HG02610 (cell line): ENCODE results near the gene CCDC159.
"Not testable (repeated sequence)": the region's sequence is repeated elsewhere in the genome, so short reads cannot be mapped to it uniquely, and the experiment has no call there.

Experiments
- ATAC-seq: cut with Tn5 transposase; IDR thresholded peaks from one replicate; pipeline ENCODE4 v1.9.1; 2021; ENCODE audit warnings: mild to moderate bottlenecking, moderate library complexity; ENCODE audit not compliant: unreplicated experiment

CCDC159 gene

DNA sequence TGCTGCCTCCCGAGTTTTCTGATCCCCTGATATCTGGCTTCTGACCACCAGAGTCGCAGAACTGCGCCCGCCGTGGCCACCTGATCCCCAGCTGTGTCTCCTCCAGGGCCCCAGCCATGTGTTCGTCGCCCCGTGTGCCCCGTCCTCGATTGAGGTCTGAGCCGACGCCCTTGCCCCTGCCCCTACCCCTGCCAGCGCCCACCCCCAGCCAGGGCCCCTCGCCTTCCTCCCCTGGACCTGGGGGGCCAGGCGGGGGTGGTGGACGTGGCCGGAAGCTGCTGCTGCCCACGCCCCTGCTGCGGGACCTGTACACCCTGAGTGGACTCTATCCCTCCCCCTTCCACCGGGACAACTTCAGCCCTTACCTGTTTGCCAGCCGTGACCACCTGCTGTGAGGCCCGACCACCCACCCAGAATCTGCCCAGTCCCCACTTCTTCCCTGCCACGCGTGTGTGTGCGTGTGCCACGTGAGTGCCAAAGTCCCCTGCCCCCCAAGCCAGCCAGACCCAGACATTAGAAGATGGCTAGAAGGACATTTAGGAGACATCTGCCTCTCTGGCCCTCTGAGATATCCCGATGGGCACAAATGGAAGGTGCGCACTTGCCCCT is 18.1 kb downstream of the CCDC159 start:
- no peak for ATAC-seq

- ATAC-seq = no peak
These were observed 18.6 kb downstream of the CCDC159 start for GRCh38 chr19:11364935-11365334.

DNA sequence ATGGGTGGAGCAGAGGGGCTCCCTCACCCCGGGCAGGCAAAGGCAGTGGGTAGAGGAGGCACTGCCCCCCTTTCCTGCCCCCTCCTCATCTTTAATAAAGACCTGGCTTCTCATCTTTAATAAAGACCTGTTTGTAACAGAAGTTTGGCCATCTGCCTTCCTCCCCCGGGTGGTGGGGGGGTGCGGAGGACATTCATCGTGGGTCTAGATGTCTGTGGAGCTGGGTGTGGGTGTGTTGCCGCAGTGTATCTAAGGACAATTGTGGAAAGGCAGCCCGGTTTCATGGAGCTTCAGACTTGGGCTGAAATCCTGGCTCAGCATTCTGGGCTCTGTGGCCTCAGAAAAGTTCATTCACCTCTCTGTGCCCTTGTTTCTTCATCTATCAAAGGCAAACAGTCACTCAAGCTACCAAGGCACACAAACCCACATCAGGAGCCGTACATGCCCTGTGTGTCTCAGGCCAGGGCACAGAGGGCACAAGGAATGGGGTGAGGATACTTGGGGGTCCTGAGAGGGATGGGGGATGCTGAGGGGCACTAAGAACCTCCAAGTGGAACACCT is 19.3 kb downstream of the CCDC159 start:
- ATAC-seq = no peak

DNA sequence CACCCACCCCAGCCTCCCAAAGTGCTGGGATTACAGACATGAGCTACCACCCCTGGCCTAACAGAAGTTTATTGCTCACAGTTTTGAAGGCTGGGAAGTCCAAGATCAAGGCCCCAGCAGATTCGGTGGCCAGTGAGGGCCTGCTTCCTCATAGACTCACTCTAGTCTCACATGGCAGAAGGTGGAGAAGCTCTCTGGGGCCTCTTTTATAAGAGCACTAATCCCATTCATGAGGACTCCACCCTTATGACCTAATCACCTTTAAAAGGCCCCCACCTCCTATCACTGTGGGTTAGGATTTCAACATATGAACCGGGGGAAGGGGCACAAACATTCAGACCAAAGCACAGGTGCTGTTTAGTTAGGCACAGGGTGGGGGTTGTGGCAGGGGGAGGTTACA is 21.2 kb downstream of the CCDC159 start:
- no peak for ATAC-seq

- no peak for ATAC-seq
These were observed 24.4 kb downstream of the CCDC159 start for GRCh38 chr19:11370744-11371143.

DNA sequence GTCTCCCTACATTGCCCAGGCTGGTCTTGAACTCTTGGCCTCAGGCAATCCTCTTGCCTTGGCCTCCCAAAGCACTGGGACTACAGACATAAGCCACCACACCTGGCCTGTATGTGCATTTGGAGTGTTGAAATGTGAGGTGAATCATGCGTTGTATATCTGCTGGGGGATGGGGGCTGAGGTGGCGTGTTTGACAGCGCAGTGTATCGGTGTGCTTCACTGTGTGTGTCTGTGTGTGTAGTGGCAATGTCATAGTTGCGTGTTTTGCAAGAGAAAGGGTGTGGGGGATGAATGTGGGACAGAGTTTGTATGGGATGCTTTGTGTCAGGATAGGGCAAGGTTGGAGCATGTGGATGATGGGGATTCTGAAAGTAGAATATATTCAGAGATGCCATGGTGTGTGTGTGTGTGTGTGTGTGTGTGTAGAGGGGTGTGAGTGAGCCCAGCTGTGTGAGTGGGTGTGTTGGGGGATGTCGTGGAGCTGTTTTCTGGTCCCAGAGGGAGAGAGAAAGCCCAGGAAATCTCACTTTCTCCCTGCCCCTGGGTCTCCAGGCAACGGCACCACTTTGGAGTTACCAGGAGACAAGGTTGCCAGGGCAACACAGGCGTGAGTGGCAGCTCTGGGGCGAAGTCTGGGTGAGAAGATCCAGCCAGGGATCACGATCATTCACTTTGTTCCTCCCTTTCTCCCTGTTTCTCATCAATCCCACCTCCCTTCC is 27.0 kb downstream of the CCDC159 start:
- no peak for ATAC-seq

- no peak for ATAC-seq
These were observed 27.6 kb downstream of the CCDC159 start for GRCh38 chr19:11373885-11374432.

- peak; percentile 87 for ATAC-seq
These were observed 28.3 kb downstream of the CCDC159 start, which contains the start of gene SWSAP1 for GRCh38 chr19:11374433-11375142. Gene SWSAP1 (plus strand): TSS chr19:11374666. CDS start chr19:11374681, 15 bp downstream.

- no peak for ATAC-seq
These were observed 29.0 kb downstream of the CCDC159 start for GRCh38 chr19:11375143-11375948.

DNA sequence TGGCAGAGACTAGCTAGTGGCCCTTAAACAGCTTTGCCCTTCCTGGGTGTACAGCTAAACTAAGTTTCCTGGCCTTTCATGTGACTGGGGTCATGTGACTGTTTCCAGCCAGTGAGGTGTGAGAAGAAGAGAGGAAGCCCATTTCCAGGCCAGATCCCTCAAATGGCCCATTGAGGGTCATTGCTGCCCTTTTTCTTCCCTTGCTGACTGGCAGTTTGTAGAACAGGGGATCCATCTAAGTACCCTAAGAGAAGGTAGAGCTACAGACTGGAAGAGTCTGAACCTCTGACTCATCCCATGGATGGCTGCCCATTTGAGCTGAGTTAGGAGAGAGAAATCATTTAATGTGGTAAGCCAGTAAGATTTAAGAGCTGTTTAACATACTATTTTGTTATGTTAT is 30.9 kb downstream of the CCDC159 start:
- no peak for ATAC-seq

GRCh38 chr19:11377756-11378155 is 31.4 kb downstream of the CCDC159 start:
- ATAC-seq = no peak

DNA sequence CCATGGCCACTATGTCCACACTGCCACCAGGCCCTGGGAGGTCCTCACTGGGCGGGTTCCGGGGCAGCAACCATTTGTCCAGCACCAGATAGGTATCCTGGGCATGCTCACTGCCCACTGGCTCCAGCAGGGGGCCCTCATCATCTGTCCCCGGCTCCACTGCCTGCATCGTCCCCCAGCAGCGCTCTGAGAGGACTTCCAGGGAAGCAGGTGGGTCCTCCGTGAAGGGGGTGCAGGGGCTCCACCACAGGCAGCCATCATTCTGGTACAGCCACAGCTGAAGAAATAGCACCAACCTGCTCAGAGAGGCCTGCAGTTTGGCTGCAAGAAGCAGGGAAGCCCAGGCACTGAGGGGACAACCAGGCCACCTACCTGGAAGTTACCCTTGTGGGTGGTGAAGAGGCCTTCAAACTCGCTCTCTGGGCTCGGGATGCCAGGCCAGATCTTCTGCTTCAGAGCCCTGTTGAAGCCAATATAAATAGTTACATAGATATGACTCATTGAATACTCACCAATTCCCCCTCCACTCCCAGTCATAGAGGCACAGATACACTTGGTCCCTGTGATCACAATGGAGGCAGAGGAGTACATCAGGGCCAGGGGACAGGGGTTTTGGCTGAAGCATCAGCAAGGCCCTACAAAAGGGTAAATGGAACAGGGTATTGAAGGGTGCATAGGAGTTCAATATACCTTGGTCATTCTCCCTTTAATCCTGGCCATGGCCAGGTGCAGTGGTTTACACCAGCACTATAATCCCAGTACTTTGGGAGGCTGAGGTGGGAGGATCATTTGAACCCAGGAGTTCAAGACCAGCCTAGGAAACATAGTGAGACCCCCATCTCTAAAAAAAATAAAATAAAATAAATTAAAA is 32.2 kb downstream of the CCDC159 start:
- ATAC-seq = no peak

DNA sequence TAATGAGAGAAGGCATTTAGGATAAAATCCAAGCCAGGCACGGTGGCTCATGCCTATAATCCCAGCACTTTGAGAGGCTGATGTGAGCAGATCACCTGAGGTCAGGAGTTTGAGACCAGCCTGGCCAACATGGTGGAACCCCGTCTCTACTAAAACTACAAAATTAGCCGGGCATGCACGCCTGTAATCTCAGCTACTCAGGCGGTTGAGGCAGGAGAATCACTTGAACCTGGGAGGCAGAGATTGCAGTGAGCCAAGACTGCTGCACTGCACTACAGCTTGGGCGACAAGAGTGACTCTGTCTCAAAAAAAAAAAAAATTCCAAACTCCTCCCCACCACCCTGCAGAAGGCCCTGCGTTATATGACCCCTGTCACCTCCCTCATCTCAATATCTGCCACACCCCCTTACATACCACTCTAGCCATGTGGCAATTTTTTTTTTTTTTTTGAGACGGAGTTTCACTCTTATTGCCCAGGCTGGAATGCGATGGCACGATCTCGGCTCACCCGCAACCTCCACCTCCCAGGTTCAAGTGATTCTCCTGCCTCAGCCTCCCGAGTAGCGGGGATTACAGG is 33.0 kb downstream of the CCDC159 start:
- not testable (repeated sequence) for ATAC-seq

GRCh38 chr19:11379857-11380350 is 33.6 kb downstream of the CCDC159 start:
- no peak for ATAC-seq

DNA sequence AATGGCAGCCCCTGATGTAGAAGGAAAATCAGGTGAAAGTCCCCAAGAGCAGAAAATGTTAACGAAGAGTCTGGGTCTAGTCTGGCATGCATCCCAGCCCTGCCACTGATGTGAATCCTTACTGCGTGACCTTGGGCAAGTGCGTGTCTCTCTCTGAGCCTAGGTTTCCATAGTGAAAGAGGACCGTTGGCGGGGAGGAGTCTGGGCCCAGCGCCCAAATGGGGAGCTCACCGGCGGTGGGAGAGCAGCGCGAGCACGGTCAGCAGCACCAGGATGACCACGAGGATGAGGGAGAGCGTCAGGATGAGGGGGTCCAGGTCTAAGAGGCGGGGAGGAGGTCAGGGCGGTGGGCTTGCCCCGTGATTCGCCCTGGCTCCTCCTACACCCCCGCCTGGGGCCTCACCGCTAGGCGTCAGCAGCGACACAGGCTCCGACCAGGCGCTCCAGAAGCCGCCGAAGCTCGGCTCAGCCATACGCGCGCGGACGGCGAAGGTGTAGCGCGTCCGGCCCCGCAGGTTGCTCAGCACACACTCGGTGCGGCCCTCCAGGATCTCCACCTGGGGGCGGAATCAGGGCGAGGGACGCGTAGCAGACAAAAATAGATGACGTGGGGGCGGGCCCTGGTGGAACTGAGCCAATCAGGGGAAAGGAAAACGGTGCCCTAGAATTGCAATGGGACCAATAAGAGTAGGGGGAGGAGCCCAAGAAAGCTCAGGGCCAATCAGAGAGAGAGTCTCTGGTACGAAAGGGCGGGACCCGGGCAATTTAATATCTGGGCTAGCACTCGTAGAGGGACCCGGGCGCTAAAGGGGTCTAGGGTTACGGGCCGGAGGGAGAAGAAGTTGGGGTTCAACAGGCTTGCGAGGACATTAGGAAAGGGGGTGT is 34.6 kb downstream of the CCDC159 start:
- peak; percentile 76 for ATAC-seq

DNA sequence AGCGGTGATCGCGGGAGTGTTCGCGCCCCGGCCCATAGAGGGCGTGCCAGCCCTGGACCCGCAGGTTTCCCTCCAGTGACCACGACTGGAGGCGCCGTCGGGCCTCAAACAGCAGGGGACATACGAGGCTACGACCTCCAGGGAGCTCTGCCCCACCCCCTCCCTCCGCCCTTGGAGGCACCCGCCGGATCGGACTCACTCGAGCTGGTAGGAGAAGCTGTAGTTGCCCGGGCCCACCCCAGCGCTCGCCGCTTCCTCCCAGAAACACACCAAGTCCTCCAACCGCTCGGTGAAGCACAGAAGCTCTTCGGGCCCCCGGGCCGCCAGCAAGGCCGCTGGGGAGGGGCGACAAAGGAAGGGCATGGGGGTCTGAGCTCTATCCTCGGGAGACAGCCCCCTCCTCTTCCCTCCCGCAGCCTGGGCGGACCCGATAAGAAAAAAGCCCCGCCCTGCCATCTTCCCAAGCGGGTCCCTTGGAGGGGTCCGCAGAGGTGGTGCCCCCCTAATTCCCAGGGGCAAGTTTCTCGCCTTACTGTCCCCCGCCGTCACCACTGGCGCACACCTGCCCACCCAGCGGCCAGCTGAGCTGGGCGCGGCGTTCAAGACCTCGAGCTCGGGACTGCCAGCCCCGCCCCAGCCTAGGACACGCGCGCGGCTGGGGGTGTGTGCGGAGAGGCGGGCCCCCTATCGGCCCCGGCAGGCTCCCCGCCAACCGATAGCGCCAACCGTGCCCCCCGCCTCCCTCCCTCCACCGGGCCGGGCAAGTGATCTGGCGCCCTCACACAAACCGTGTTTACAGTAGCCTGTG is 36.8 kb downstream of the CCDC159 start:
- no peak for ATAC-seq

DNA sequence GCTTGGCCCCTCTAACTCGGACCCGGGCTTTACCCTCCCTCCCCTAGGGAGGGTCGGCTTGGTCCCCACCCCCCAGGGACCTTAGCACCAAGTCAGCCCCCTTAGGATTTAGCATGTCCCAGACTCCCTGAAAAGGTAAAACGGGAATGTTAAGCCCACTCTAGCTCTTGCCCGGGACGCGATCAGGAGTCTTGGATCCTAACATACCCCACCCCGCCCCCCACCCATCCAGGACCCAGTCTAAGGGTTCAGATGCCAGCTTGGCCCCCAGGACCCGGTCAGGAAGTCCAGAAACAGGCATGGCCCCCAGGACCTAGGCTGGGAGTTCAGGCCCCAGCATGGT is 37.4 kb downstream of the CCDC159 start:
- no peak for ATAC-seq
